Hepatic stellate cell (primary cell): ENCODE results near the gene IL5RA.

Source experiments
- DNase-seq: peaks from one replicate; pipeline ENCODE4 v3.0.0; 2011; ENCODE audit warnings: low spot score

Gene IL5RA

DNA sequence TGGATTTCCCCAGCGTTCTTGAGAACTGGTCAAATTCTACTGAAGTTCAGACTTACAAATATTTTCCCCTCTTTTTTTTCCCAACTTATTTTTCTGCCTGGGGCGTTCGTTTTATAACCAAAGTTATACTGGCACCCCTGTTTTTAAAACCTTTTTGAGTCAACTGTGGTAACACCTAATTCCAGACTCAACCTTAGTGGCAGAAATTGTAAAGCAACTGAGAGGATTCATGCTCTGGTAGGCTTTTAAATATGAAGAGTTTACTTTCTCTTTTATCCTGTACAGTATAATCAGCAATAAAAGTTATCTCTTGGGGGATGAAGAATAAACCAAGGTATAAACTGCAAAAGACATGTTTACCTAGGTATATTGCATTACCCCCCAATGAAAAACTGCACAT lies 2.3 kb downstream of the IL5RA start:
- no peak for DNase-seq

DNA sequence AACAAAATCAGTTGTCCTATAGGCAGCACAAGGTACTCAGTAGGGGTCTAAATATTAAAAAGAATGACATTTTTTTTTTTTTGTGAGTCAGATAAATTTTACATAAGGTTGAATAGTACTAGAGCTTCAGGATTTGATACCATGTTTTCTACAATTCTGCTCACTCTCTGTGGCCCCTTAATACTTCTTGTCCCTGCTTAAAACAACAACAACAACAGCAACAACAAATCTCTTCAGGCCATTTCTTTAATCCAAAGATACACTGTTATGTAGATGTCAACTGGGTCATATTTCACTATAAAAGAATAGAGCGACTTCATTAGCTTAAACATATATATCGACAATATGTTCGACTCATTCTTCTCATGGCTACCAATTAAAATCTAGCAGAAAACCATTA lies 3.0 kb downstream of the IL5RA start:
- no peak for DNase-seq

DNA sequence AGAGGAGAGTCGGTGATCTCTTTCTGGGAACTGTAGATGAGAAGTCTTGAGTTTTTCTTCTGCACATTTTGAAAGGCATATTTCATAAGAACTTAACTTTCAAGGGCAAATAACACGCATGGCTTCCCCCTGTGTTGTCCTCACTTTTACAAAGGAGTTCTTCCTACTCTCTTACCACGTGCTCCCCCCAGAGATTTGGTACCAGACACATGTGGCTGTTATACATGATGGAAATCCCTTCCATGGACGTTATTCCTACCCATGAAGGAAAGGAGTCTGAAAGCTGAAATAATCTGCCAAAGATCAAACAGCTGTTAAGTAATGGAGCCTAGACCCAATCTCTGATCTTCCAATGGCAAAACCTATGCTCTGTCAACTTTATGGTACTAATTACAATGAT lies 4.4 kb downstream of the IL5RA start:
- DNase-seq = no peak

- DNase-seq = no peak
Observed at GRCh38 chr3:3105246-3105645, 4.9 kb downstream of the IL5RA start.

DNA sequence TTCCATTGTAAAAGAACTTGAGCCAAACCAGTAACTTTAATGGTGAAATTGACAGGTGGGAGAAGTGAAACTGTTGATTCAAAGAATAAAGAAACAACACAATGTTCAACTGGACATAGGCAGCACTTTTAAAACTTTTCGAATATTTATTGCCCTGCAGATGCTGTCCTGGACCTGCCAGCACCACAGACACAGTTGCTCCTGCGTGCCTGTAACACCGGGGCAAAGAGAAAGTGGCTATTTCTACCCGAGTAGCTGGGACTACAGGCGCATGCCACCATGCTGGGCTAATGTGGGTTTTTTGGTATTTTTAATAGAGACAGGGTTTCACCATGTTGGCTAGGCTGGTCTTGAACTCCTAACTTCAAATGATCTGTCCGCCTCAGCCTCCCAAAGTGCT lies 7.4 kb downstream of the IL5RA start:
- DNase-seq = no peak

DNA sequence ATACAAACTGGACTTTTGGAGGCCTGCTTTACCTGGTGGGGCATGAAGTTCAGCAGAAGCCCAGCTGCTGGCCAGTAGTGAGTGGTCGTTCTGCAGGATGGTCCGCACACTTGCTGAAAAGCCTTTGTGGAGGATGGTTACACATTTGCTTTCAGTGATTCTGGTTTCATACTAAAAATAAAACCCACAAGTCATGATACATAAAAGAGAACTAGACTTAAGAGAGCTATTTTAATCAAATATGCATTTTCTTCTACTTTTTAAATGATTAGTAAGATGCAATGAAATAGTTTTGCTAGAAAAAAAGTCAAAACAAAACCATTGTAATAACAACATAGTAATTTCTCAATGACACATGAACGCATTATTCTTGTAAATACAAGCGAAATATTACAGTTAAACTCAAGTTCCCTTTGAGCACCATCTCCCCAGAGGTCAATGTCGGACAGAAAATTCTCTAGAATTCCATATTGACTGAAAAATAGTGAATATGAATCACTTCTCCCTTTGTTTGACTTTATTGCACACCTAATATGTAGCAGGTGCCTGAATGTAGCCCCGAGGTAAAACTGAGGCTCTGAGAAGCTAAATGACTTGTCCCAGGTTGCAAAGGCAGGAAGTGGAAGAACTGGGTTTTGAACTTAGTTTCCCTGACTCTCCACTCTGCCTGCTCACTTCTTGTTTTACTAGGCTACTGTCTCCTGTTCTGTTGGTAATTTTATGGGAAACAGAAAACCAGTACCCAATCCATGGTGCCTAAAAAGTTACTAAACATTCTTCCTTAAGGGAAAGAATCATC lies 8.3 kb downstream of the IL5RA start:
- no peak for DNase-seq

GRCh38 chr3:3097958-3098357 lies 12.2 kb downstream of the IL5RA start:
- DNase-seq = no peak

DNA sequence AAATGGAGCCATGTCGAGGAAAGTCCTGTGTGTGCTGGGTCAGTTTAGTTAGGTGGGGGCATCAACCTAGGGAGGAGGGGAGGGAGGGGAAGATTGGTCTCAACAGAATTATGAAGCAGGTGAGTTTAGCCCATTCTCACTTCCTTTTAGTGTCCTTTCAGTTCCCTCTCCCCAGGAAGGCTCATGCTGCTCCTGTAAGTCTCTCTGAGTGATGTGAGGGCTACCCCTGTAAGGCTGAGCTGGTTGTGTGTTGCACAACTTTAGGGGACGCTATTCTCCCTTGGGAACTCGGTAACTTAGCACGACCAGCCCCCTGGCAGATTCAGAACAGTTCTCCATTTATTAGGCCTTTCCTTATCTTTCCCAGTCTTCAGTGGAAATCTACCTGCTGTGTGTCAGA lies 21.2 kb downstream of the IL5RA start:
- DNase-seq = no peak

- no peak for DNase-seq
Observed at GRCh38 chr3:3087716-3088465, 22.3 kb downstream of the IL5RA start.

DNA sequence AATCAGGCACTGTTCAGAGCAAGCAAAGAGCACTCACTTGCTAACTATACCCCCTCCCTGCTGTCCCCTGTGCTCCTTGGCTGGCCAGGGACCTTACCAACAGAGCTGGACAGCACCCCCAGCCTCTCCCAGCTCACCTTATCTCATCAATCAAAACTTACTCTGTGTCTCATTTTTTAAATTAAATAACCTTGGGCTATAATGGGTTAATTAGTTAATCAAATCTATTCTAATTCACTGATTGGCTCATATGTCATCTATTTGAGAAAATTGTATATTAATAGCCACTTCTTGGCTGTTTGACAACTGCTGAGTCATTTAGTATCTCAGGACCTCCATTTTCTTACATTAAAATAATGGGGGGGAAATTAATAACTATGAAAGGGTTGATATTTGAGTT lies 22.9 kb downstream of the IL5RA start:
- no peak for DNase-seq

DNA sequence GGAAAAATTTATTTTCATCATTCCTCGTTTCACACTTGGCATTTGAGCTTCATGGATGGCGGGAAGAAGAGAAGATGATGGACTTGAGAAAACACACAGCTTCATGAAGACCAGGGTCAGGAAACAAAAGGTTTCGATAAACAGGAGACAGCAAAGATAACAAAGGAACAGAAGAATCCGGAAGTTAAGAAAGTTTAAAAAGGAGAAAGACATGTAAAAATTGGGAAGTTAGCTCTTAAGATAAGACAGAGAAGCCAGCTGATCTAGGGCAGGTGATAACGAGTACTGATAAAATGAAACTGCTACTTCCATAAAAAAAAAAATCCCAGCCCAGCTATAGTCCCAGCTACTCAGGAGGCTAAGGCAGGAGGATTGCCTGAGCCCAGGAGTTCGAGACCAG lies 23.9 kb downstream of the IL5RA start:
- DNase-seq = no peak

DNA sequence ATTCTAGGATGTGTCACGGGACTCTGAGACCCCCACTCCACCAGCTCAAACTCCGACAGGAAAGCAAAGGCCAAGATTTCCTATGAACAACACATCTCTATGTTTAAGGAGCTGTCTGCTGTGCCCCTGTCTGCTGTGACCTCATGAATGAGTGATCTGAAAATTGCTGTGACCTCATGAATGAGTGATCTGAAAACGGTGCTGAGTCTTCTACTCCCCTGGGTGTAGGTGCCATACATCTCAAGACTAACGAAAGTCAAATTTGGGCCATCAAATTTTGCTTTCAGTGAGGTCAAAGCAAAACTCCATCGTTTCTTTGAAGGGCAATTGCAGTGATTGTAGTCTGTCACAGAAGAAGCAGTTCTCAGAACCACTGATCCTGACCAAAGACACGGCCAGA lies 24.4 kb downstream of the IL5RA start:
- no peak for DNase-seq

DNA sequence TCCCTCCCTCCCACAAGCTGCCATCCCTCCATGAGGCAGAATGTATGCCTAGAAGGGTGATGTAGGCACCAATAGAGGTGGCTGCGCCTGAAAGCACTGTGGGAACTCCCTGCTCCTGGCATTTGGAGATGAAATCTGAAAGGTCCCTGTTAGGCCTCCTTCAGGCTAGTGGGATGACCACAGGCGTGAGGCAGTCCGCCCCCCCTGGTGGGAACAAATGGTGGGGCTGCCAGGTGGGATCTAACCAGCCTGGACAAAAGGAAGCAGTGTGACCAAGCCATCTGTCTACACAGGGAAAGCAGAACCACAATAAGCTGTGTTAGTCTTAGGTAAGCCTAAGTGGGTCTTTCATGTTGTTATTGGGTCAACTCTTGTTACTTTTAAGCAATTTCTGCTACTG lies 25.3 kb downstream of the IL5RA start:
- no peak for DNase-seq

GRCh38 chr3:3082234-3082924 lies 27.8 kb downstream of the IL5RA start:
- no peak for DNase-seq

DNA sequence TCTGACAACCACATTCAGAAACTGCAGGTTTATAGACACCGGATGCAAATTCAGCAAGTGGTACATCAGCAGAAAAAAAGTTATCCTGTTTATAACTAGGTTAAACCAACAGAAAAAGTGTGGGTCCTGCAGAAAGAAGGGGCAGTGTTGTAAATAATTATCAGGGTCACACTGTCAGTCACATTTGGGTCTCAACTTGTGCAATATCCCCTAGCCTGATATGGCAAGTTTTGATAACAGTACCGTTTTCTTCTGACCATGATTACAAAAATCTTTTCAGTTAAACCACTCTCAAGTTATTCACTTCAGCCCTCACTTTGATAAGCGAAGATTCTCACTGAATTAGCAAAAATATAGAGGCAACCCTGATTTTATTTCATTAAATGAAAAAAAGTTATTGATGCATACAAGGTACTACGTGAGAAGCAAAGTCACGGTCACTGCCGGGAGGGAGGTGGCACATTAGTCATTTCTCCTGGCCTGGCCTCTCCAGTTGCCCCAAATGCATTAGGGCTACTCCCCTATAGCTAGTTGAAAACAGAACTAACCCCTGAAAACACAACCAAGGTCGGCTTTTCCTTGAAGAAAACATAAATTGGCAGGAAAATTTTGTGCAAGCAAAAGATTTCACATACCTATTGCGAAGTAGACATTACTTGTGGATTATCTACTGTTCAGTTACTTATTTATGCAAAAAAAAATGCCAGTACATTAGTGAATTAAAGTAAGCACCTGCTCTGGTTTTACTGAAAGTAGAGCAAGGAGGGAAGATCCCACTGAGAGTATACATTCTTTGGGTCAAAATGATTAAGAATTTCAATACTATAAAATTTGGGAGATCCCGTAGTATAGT lies 28.6 kb downstream of the IL5RA start:
- DNase-seq = no peak

DNA sequence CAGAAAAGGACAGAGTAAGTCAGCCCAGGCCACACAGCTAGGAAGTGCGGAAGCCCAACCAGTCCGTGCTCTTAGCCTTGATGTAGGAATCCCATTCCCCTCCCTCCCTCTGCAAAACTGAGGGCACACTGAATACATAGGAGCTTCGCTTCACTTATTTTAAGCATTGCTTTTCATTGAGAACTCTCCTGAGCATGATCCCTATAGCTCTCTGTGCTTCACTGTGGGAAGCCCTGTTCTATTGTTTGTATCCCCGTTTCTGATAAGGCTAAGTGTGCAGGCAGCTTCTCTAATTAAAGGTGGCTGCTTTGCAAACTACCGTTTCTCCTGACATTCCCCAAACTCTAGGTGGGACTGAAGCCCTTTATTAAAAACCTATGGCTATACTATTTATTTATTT lies 29.9 kb downstream of the IL5RA start:
- DNase-seq = no peak

GRCh38 chr3:3074551-3075257 lies 35.5 kb downstream of the IL5RA start:
- DNase-seq = no peak

DNA sequence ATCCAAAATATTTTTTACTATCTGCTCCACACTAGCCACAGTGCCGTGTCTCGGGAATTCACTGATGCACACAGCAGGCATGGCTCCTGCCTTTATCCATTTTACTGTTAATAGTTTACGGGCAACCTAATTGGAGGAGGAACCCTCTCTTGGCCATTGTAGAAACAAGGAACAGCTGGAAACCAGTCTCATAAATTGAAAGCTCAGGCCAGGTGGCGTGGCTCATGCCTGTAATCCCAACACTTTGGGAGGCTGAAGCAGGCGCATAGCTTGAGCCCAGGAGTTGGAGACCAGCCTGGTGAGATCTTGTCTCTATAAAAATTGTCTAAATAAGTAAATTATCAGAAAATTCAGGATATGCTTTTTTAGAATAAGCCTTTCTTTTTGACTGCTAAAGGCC lies 39.0 kb downstream of the IL5RA start:
- no peak for DNase-seq

GRCh38 chr3:3069723-3070122 lies 40.5 kb downstream of the IL5RA start:
- DNase-seq = no peak

- no peak for DNase-seq
Observed at GRCh38 chr3:3068358-3068881, 41.8 kb downstream of the IL5RA start.

- DNase-seq = no peak
Observed at GRCh38 chr3:3066910-3067309, 43.3 kb downstream of the IL5RA start.
